ENCODE data around the gene GJA3.

GJA3 gene

DNA sequence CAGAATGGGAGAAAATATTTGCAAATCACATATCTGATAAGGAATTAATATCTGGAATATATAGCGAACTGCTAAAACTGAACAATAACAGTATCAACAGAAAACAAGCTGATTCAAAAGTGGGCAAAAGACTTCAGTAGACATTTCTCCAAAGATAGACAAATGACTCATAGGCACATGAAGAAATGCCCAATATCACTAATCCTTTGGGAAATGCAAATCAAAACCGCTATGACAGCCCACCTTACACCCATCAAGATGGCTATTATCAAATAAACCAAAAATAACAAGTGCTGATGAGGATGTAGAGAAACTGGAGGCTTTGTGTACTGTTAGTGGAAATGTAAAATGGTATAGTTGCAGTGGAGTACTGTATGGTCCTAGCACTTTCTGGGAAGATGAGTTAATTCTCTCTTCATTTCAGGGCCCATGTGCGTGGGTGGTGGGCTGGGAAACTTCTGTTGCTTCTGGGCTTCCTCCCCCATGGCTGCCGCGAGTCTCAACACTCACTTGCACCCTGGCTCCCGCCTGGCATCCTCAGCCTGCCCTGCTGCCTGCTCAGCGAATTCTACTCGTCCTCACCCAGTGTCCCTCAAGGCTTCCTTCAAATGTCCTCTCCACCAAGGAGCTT is 12.4 kb upstream of the GJA3 start:
- DNase-seq (ENCODE audit: low read depth): no peak
- no peak overlapping the region for H3K4me3 ChIP-seq (ENCODE audit: low read length)
- TF ChIP-seq, protein P1, sequence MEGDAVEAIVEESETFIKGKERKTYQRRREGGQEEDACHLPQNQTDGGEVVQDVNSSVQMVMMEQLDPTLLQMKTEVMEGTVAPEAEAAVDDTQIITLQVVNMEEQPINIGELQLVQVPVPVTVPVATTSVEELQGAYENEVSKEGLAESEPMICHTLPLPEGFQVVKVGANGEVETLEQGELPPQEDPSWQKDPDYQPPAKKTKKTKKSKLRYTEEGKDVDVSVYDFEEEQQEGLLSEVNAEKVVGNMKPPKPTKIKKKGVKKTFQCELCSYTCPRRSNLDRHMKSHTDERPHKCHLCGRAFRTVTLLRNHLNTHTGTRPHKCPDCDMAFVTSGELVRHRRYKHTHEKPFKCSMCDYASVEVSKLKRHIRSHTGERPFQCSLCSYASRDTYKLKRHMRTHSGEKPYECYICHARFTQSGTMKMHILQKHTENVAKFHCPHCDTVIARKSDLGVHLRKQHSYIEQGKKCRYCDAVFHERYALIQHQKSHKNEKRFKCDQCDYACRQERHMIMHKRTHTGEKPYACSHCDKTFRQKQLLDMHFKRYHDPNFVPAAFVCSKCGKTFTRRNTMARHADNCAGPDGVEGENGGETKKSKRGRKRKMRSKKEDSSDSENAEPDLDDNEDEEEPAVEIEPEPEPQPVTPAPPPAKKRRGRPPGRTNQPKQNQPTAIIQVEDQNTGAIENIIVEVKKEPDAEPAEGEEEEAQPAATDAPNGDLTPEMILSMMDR (IDR thresholded peaks at IDR 0.05; ENCODE audit: insufficient read depth, low read depth, low read length, missing control alignments): no peak

DNA sequence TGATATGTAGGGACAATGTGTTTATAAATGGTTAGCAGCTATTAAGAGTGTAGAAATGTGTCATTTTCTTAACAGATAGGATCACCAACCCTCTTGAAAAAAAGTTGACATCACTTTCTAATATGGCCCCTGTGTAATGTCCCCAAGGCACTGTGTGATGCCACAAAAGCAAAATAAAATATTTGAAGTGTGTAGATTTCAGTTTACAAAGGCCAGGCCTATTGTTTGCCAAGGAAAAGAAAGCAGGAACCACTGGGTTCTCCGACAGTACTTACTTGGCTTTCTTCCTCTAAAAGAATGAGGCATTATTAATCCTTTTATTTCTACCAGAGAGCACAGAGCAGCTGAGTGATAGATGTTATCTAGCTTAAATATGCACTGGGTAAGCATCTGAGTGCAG is 10.5 kb upstream of the GJA3 start:
- TF ChIP-seq, protein P1 (IDR thresholded peaks at IDR 0.05; ENCODE audit: insufficient read depth, low read depth, low read length, missing control alignments): no peak
- DNase-seq (ENCODE audit: low read depth): no peak
- no peak overlapping the region for H3K4me3 ChIP-seq (ENCODE audit: low read length)

DNA sequence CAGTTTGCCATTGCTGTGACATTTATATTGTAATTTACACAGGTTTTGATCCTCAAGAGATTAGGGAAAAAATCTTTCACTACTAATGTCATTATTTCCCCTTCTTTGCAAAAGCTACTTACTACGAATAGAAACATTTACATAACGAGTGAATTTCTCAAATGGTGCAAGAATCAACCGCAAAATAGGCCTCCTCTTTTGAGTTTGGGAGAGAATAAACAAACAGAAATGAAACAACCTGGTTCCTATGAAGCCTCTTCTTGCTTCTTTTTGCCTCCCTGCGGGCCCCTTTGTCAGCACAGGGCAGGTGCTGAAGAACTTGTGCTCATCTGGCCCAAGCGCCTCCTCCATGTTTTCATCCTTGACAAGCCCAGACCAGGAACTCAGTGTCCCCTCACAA is 10.1 kb upstream of the GJA3 start:
- H3K4me3 ChIP-seq (ENCODE audit: low read length): no peak overlapping the region
- no peak for DNase-seq (ENCODE audit: low read depth)
- TF ChIP-seq, protein P1 (IDR thresholded peaks at IDR 0.05; ENCODE audit: insufficient read depth, low read depth, low read length, missing control alignments): no peak

DNA sequence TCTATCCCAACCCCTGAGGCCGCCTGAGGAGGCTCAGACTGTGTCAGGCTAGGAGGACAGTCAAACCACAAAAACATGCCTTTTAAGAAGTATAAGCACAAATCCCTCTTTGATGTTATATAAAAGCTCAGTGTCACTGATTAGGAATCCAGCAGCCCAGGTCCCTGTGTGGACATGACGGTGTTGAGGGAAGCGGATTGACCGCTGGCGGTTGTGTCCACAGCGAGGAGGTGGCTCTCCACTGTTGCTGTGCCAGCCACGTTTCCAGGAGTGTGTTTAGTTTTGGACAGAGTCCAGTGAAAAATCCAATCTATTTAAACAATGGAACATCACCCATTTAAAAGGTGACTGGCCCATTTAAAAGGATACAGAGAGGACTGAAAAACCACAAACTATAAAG is 7.5 kb upstream of the GJA3 start:
- TF ChIP-seq, protein P1 (IDR thresholded peaks at IDR 0.05; ENCODE audit: insufficient read depth, low read depth, low read length, missing control alignments): no peak
- no peak overlapping the region for H3K4me3 ChIP-seq (ENCODE audit: low read length)
- no peak for DNase-seq (ENCODE audit: low read depth)

DNA sequence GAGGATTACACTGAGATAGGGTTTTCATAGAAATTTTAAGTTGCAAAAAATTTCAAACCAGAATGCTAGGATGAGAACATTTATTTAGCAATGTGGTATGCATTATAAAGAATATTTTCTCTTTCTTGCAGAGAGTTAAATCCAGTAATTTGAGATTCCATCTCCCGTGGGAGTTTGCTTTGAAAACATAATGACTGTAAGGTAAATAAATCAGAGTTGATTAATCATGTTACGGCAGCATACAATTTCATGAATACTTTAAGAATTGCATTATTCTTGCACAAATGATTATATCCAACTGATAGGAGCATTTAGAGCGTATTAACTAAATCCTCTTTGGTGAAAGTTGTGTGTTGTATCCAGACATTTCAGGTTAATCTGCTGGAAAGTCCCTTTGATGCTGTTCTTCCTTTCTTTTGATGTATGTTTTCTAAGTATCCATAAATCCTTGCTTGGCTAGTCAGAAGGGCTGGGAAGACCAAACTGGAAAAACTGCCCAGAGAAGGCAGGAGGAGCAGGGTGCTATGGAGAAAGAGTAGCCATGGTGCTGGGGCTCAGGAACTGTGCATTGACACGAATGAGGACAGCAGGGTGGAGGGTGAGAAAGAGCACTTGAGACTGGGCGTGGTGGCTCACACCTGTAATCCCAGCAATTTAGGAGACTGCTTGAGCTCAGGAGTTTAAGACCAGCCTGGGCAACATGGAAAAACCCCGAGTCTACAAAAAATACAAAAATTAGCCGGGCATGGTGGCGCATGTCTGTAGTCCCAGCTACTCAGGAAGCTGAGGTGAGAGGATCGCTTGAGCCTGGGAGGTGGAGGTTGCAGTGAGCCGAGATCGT is 4.8 kb upstream of the GJA3 start:
- TF ChIP-seq, protein P1 (IDR thresholded peaks at IDR 0.05; ENCODE audit: insufficient read depth, low read depth, low read length, missing control alignments): no peak
- H3K4me3 ChIP-seq (ENCODE audit: low read length): no peak overlapping the region
- DNase-seq (ENCODE audit: low read depth): peak; percentile 56

DNA sequence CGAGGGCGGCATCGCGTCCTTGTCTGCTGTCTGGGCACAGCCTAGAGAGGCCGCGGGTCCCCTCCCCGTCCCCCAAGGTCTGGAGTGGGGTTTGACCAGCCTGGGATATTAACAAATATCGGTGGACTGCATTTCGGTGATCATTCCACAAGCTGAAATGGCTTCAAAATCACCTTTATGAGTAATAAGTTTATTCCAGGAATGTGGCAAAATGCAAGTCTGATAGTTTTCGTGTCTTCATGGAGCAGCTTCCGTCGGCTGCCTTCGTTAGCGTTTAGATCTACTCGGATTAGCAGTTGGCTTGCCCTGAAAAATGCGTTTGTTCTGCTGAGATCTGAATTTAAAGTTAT is 1.1 kb upstream of the GJA3 start:
- TF ChIP-seq, protein P1 (IDR thresholded peaks at IDR 0.05; ENCODE audit: insufficient read depth, low read depth, low read length, missing control alignments): no peak
- H3K4me3 ChIP-seq (ENCODE audit: low read length): no peak overlapping the region
- DNase-seq (ENCODE audit: low read depth): no peak
